Measurements from ENCODE around the gene PACSIN2.
"Not testable (repeated sequence)": the region's sequence is repeated elsewhere in the genome, so short reads cannot be mapped to it uniquely, and the experiment has no call there.

Gene PACSIN2, protein sequence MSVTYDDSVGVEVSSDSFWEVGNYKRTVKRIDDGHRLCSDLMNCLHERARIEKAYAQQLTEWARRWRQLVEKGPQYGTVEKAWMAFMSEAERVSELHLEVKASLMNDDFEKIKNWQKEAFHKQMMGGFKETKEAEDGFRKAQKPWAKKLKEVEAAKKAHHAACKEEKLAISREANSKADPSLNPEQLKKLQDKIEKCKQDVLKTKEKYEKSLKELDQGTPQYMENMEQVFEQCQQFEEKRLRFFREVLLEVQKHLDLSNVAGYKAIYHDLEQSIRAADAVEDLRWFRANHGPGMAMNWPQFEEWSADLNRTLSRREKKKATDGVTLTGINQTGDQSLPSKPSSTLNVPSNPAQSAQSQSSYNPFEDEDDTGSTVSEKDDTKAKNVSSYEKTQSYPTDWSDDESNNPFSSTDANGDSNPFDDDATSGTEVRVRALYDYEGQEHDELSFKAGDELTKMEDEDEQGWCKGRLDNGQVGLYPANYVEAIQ

DNA sequence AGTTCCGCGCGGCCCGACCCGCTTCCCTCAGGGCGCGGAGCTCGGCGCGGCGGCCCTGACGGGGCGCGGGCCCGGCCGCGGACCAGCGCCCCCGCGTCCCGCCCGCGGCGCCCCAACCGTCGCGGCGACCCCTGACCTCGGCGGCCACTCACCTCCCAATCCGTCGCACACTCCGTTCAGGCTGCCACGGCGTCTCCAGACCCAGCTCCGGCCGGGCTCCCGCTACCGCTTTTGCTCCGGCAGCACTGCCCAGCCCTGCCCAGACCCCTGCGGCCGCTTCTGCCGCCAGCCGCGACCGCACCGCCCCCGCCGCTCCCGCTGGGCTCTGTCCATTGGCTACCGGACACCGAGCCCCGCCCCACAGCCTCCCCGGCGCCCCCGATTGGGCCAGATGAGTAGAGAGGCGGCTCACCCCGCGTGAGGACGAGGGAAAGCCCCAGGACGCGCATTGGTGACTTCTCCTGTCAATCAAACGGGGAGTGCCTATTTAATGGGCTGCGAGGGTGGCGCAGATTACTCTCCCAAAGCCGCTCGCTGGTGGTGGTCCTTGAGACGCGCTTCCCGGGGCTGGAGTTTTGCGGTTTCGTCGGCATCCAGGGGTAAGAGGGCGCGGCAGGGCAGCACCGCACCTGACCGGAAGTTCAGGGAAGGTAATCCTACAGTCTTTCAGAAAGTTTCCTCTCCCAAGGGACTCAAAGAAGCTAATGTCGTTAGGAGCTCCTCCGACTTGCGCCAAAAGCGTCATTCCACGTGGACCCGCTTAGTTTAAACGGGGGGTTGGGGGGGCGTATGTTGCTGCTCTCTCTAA, at the start of gene PACSIN2:
Gene PACSIN2 (minus strand): TSS at position 281 of the 808 bp plus-strand sequence. CDS start 103,069 bp downstream, outside the sequence.
- DNase-seq = peak; percentile 76

DNA sequence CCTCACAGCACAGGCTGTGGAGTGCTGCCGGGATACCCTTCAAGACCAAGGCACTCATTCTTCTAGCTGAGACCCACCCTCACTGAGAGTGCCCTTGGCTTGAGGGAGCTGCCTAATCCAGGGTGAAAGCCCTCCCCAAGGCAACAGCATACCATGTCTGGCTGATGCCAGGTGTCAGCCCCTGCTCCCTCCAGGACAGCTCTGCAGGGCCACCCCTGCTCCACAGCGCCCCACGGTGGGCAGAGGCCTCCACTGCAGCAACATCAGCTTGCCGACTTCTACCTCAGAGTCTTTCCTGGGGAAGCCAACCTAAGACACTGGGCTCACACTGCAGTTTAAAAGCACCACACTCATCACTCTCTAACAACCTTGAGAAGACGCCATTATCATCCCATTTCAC, 45.2 kb upstream of the PACSIN2 start:
- DNase-seq = no peak

DNA sequence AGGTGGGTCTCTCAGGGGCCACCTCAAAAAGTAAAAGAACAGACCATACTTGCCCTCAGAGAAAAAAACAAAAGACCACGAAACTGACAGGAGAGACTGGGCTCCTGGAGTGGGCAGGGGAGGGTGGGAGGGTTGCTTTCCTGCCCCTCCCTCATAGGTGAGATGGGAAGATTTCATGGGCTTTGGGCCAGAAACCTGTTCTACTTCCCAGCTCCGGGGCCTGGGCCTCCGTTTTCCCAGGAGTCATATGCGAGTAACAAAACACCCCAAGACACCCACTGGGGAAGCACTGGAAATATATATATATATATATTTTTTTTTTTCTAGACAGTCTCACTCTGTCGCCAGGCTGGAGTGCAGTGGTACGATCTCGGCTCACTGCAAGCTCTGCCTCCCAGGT, 42.7 kb upstream of the PACSIN2 start:
- no peak for DNase-seq

DNA sequence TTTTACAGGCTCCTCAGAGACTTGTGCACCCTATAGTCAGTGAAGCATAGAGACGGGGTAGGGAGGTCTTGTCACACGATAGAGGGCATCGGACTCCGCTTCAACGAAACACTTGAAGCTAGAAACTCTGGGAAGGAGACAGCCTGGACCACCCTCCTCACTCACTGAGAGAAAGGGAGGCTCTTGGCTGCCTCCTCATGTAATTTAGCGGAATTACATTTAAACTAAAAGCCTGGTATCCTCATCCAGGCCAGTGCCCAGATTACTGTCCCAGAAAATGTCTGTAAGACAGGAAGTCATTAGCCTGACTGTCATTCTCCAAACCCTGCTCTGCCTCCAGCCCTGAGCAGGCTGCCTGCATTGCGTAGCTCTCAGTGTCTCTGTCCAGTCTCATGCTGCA, 38.2 kb upstream of the PACSIN2 start:
- DNase-seq = no peak

DNA sequence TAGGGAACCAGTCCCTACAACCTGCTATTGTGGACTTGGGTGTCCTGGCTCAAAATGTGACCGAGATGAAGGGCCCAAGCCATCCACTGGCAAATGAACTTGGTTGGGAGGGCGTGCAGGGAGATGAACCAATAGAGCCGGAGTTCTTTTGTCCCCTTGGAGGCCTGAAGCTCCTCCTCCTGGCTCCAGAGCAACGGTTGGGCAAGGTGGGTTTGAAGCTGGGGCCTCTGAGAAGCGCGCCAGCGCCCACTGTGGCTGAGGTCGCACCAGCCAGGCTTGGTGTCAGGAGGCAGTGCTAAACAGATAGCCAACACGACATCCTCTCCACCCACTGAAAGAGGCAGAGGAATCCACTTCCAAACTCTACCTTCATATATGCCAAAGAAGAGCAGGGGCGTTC, 36.0 kb upstream of the PACSIN2 start:
- DNase-seq = no peak

DNA sequence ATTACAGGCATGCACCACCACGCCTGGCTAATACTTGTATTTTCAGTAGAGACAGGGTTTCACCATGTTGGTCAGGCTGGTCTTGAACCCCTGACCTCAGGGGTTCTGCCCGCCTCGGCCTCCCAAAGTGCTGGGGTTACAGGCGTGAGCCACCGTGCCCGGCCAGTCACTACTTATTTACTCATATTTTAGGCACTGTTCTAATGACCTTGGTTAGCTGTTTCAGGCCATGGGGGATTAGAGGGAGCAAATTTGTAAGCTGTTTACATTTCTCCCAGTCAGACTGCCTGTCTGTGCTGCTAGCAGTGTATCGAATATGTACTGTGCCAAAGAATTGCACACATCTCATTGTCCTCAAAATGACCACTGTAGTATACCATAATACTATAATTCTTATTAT, 32.7 kb upstream of the PACSIN2 start:
- no peak for DNase-seq

DNA sequence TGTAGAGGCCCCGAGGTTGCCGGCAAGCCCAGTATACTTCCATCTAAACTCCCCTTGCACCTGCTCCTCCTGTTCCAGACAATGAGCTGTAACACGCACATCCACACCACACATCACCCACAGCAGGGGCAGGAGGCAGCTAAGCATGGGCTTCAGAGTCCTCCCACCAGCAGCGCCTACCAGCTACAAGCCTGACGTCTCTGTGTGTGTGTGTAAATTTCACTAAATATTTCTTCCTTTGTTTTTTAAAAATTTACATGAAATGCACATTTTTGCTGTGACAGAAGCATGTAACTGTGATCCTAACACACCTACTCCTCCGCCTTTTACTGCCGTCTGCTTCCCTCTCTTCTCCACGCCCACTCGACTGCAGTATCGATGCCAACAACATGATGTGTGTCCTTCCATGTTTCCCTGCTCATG, 29.4 kb upstream of the PACSIN2 start:
- DNase-seq = peak; percentile 32

DNA sequence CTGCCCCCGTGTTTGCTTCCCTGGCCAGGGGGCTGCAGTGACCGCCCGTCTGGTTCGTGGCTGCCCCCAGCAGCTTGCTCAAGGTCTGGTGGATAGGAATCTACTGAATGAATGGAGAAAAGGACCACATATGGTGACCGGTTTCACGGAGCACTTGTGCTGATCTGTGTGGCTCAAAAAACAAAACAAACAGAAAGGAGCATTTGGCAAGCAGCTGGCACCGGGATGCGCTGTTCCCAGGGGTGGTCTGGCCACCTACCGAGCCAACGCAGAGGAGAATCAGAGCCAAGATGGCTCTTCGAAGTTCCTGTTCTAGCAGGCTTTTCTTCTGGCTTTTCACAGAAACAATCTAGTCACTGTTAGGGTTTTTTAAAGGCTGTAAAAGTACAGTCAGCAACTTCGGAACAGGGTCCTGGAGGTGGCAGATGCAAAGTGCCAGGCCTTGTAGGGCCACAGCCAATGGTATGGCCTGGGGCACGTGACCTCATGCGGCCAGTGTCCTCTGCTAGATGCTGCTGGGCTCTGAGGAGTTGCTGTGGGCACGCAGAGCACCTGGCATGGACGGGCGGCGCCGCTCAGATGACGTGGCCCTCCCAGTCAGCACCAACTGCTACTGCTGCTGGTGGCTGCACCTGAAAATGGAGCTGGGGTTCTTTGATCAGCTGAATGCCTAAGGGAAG, 27.3 kb upstream of the PACSIN2 start:
- DNase-seq = peak; percentile 61

DNA sequence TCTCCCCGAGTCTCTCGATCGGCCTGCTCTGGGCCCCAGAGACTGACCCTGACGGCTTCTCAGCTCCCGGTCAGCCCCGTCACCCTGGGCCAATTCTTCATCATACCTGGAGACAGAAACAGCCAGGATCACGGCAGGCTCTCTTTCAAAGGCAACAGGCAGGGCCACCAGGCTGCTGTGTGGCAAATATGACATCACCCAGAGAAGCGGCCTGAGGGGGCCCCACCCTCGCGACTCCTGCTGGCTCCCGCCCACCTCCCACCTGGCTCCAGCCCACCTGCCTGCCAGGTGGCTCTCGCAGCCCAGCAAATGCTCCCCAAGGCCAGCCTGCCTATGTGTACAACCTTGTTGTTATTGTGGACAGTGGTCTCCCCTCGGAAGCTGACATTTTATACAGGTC, 24.9 kb upstream of the PACSIN2 start:
- no peak for DNase-seq

DNA sequence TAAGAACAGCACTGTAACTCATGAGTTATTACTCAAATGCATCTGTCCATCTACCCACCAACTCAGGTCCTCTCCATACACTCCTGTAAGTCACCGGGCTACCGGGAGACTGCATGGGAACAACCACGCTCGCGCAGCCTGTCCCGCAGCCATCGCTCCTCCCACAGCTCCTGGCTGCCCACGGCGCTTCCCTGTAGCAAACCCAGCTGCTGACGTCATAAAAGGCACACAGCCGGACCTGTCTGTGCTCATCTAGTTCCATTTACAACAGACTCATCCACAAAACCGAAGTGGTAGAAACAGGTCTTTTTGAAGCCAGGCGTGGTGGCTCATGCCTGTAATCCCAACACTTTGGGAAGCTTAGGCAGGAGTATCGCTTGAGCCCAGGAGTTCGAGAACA, 23.4 kb upstream of the PACSIN2 start:
- no peak for DNase-seq

DNA sequence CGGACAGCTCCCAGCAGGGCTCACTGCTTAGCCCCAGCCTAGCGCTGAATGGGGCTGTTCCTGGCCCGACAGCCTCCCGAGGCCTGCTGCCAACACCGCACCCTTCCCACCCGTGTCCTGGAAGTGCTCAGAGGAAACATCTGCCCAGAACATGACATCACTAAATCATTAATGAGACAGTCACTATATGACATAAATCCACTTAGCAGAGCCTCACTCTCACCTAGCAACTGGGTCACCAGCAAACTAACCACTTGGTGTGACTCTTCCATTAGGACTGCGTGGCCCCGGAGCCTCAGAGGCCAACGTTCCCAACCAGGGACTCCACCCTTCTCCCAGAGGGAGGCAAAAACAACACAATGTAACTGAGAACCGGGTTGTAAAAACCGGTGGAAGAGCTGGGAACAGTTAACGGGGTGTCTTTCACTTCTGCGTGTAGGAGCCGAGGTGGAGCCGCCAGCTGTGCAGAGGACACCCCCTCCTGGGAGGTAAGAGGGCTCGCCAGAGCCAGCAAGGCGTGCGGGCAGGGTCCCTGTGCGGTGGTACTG, 21.4 kb upstream of the PACSIN2 start:
- DNase-seq = no peak

DNA sequence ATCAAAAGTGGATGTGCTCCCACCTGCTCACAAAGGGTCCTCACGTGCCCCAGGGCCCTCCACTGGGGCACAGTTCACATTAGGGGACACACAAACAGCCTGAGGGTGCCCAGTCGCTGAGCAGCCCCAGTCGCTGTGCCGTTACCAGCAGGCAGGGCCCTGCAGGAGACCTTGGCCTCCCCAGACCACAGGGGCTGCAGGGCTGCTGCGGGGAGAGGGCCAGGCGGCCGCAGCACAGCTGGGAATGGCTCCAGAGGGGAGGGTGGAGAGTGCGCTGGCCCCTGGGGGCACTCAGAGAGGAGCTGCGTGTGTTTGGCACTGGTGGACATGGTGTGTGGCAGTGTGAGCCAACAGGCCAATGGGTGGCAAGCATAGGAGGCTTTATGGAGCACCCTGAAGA, 20.3 kb upstream of the PACSIN2 start:
- no peak for DNase-seq

DNA sequence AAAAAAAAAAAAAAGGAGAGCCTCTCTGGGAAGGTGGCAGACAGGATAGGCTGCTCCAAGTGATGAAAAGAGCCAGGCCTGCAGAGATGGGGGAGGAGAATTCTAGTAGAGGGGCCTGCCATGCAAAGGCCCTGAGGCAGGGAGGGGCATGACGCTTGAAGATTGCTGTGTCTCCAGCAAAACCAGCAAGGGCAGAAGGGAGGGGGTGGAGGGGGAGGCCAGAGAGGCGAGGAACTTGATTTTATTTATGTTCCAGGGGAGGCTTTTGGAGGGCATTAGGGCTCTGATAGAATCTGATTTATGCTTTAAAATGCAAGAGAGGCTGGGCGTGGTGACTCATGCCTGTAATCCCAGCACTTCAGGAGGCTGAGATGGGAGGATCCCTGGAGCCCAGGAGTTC, 16.7 kb upstream of the PACSIN2 start:
- DNase-seq = no peak

DNA sequence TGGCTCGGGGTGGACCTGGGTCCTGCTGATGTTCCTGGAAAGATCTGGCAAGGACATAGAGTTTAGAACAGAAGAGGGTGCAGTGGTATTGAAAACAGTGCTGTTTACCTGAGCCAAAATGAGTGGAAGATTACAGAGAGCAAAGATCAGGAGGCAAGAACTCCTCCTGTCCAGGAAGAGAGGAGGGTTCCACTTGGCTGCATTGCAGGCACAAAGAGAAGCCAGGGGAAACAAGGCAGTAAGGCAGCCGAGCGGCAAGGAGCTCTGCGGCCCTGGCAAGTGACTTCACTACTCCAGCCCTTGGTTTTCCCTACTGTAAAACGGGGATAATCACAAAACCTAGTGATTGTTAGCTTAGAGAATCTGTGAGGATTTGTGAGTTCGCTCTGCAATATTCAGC, 3.7 kb upstream of the PACSIN2 start:
- no peak for DNase-seq

DNA sequence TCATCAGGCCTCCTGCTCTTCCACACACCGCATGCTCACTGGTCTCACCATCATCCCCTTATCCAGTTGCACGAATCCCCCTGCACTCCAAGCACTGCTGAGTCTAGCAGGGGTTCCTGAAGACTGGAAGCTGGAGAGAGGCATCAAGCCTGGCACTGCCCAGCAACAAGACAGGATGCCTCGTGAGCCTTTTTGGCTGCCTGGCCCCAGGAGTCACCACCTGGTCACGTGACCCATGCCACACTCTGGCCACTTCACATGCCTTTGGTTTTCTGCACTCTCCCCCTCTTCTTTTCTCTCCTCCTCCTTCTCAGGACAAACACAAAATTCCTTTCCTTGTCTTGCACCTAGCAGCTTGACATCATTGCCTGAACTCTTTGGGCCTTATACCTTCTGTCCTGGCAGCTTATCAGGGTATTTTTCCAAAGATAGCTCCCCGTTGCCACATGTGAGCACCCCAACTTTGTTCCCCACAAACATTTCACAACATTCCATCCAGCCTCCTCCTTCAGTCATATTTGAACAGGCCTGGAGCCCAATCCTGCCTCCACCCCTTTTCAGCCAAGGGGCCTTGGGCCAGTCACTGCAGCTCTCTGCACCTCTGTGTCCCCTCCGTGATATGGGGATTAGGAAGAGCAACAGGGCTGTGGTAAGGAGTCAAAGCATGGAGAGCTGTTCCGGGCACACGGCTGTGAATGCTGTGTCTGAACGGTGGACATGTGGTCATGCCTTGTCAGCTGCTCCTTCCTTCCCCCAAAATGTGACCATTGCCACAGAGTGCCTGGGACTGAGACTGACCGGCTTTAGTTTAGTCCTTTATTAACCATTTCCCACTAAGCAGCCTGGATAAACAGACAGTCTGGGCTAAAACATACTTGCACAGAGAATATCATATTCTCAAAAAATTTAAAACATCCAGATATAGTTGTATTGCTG, 2.8 kb upstream of the PACSIN2 start:
- DNase-seq = no peak

DNA sequence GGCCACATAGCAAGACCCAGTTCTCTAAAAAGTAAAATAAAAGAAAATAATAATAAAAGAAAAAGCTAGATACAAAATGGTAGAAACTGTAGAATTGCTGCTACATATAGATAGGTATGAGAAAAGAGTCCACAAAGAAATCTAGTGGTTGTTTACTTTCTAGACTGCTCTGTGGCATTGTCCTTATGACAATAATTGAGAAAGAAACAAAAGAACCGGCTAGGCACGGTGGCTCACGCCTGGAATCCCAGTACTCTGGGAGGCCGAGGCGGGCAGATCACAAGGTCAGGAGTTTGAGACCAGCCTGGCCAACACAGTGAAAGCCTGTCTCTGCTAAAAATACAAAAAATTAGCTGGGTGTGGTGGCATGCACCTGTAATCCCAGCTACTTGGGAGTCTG, 1.2 kb upstream of the PACSIN2 start:
- DNase-seq = not testable (repeated sequence)

DNA sequence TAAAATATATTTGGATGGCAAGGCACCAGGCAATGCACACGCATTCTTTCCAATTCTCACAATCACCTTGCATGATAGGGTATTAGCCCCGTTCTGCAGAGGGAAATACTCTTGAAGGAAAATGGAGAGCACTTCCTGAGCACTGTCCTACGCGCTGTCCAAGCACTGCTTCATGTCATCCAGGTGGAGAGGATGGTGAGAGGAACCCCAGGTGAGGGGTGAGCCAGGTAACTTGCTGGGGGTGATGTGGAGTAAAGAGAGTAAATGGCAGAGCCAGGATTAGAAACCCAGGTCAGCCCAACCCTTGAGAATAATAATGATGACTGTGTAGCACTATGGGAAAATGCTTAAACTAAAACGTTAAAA, 711 bp upstream of the PACSIN2 start:
- no peak for DNase-seq

DNA sequence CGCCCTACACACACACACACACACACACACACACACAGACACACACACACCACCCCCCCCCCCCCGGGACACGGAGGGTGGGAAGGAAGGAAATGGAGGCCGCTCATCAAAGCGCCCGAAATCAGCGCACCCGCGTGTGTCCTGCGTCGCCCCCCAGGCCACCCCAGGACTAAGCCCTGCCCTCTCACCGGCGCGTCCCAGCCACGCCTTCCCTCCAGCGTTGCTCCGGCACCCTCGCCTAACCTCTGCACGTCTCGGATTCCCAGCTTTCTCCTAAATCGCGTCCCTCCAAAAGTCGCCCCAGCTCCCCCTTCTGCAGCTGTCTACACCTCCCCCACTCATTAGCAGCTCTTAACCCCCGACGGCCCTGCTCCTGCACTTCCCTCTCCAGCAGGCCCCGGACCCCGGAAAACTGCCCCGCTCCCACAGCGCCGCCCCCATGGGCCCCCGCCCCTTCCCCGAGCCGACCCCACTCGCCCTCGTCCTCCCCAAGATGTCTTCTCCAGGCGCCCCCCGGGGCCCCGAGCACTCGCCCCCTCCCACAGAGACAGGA, 557 bp downstream of the PACSIN2 start:
- peak; percentile 7 for DNase-seq

DNA sequence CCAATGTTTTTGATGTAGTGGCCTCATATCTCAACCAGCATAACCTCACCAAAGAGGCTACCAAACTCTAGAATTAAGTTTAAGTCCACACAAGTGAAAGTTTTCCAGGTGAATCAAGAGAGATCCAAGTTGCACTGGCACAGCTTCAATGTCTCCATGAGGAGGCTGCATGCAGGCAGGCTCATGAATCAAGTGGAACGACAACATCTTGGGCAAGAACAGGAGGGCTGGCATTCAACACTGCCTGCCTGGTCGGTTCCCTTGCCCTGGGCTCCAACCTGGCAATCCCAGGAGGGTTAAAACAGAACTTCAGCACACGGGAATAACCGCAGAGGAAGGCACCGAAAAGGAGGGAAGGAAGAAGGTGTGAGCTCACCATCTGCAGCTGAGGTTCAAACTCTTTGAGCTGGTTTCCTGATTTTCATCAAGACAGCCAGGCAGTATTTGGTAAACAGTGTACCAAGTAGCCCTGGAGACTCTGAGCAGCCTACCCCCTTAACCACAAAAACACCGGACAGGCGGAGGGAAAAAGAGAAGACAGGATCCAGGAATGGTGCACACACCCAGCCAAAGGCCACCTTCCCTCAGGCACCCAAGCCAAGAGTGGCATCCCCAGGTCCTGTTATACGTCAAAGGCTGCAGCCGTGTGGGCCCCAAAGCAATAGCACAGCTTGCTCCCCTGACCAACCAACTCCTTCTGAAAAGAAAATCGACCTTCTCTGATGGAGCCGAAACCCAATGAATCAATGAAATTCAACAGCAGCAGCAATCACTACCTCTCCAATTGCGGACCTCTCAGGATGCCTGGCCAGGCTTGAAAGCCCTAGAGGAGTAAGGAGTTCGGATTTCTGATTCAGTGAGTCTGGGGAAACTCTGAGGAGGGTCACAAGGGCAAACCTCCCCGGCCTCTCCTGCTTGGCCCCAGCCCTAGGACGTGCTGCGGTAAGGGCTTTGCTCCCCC, 1.3 kb downstream of the PACSIN2 start:
- DNase-seq = no peak

DNA sequence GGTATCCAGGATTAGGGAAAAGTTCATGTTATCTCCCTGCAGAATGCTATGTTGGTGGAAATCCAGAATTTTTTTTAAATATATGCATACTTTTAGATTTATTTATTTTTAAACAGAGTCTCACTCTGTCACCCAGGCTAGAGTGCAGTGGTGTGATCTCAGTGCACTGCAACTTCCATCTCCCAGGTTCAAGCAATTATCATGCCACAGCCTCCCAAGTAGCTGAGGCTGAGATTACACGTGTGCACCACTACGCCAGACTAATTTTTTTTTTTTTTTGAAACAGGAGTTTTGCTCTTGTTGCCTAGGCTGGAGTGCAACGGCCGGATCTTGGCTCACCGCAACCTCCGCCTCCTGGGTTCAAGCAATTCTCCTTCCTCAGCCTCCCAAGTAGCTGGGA, 2.6 kb downstream of the PACSIN2 start:
- no peak for DNase-seq

DNA sequence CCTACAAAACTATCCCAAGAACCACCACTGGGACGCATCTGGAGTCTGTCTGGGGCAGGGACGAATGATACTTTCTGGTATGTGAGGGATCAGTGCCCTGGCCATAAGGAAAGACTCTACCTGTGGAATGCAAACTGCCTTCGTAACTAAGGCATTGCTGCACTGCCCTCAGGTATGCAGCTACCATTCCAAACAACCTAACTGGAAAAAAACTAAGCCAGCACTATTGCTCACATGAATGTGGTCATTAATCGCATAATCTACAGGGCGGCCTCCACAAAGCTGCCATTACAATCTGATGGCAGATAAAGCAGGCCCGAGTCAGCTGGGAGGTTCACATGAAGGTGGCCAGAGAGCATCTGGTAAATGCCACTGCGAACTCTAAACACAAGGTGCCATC, 3.9 kb downstream of the PACSIN2 start:
- no peak for DNase-seq
